Stimulated activated CD4-positive, alpha-beta T cell treated with anti-CD3 and anti-CD28 coated beads, Interleukin-2, amount 100 ng/mL, for 4 hours (primary cell): ENCODE results near the gene MYL11.

Experiments
- DNase-seq: peaks from one replicate; pipeline ENCODE4 v3.0.0-alpha.2; 2020; ENCODE audit warnings: low read depth

MYL11 gene

DNA sequence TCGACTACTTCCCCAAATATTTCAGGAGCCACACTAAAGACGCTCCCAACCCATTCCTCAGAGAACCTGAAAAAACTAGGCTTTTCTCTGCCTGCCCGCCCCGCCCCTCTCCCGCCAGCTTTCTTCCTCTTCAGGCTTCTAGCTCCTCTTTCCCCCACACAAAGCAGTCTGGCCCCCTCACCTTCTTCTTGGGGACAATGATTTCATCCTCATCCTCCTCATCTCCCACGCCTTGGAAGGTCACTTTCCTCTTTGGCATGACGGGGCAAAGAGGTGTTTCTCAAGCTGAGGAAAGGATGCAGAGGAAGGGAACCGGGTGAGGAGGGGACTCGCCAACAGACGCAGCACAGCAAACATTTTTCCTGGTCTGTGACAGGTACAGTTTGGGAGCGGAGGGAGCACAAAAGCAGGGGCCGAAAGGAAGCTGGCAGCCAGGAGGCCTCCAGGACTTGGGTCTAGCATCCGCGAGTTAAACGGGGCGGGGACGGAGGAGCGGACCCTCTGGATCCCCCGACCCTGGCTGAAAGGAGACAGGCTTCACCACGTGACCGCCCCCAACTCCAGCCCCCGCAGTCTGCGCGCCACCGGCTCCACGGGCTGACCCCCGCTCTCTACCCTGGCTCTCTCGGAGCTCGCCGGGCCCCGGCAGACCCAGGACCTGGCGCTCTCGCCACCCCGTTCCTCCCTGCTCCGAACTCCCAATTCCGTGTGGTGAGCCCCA is 20.0 kb upstream of the MYL11 start:
- no peak for DNase-seq

DNA sequence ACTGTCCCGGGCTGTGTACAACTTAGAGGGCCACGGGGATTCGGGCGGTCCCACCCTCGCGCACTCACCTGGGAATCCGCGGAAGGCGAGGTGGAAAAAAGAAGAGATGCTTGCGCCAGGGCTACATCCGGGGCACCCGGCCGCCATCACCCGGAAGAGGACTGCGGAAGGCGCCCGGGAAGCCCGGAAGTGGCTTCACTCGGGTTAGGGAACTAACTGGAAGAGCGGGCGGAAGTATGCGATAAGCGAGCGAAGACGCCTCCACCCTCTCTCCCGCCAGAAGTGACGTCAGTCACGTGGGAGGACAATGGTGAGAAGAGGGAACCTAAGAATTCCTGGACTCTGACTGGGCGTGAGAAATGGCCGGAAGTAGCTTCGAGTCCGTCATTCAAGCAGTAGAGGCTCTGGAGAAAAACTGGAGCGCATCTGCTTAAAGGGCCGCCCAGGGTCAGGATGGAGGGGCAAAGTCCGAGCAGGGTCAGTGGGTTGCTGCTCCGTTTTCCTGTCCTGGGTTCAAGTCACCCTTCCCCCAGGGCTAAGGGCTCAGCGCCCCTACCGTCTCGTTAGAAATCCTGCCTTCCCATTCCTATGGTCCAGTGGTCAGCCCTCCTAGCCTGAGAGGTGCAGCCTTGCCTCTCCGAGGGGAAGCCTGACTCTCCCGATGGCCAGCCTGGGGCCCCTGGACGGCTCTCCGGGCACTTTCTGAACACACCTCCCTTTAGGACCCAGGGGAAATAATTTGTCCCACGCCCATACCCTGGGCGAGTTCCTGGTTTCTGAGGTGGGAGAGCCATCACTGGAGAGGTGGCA is 19.3 kb upstream of the MYL11 start, which contains the start of gene CD2BP2:
CD2BP2 (minus strand) TSS at position 165 of the 810 bp plus-strand sequence. CDS start 627 bp downstream, outside the sequence.
- peak; percentile 85 for DNase-seq

DNA sequence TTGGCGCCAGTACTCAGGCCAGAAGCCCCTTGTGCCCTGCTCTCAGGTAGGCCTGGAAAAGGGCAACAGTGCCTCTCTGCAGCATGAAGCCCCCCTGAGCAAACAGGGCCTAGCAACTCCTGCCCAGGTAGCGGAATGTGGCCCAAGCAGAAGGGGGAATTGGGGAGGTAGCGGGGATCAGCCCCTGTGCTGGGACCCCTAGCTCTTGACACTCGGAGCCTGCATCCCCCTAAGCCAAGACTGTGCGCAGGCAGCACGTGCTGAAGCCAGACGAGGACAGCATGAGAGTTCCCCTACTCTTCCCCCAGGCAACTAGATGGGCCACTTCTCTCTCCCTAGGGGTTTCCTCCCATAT is 18.7 kb upstream of the MYL11 start:
- DNase-seq = no peak

DNA sequence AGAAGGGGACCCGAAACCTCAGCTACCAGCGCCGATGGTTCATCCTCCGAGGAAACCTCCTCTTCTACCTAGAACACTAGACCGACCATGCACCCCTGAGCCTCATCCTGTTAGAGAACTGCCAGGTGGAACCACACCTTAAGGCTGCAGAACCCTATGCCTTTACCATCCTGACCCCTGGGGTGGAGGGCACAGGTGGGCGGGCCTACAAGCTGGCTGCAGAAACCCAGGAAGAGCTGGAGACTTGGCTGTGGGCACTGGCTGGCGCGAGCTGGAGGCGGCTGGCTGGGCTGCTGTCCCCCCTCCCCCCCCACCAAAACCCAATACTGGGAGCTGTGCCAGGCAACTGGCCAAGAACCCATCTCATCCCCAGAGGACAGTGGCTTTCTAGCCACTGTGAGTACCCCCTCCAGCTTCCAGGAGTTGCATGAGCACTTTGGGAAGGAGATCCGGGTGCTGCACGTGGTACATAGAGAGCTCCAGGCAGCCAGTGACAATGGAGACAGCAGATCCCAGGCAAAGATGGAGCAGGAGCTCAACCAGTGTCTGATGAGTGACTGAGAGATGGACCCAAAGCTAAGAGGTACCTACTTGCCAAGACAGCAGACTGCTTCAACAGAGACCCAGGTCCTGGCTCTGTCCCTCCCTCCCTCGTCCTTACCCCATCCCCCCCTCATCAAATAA is 18.1 kb upstream of the MYL11 start:
- no peak for DNase-seq

DNA sequence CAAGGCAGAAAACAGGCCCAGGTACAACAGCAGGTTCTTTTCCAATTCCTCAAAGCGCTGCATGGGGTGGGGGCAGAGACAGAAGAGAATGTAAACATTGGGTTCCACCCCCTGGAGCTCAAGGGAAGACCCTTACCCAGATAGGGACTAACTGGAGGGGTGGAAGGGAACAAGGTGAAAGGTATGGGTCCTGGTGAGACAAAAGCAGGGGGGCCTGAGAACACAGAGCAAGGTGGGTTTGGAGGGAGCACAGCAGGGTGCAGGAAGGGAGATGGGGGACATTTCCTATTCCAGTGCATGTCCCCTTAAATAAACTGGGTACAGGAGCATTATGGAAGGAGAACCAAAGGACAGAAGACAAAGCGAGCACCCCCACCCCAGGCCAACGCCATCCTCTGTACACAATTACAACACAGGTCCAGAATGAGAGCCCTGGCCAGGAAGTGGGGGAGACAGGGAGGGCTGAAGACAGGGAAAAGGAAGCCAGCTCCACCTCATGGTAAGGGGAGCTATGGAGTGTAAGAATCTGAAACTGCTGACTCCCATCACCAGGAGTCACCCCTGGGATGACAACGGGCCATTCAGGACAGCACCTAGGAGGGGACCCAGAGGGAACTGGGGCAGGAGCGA is 17.4 kb upstream of the MYL11 start:
- DNase-seq = no peak

DNA sequence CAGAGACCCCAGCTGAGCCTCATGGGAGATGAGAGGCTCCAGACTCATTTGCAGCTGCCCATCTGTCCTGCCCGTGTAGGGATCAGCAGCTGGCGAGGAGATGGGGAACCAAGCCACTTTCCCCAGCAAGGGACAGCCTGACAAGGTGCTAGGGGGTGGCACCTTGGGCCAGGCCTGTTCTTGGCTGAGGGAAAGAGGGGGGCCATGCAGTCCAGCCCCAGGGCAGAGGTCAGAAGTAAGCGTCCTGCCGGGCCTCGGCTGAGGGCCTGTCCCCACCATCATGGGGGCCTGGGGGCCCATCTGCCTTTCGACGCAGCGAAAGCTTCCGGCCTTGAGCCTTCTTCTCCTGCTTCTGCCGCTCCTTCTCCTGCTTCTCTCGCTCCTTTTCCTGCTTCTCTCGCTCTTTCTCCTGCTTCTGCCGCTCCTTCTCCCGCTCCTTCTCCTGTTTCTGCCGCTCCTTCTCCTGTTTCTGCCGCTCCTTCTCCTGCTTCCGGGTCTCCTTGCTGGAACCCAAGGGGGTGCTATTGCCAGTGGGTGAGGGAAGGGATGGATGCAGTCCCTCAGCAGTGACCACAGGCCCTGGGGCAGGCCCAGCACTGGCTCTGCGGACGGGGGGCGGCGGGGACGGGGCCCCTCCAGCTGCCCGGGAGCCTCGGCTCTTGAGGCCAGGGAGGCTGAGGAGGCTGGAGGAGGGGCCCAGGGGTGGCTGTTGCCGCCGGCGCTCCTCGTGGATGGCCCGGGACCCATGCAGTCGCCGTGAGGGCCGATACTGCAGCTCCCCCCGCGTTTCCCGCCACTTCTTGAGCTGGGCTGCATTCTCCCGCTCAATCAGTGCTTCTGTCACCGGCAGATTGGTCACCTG is 16.7 kb upstream of the MYL11 start:
- DNase-seq = no peak

DNA sequence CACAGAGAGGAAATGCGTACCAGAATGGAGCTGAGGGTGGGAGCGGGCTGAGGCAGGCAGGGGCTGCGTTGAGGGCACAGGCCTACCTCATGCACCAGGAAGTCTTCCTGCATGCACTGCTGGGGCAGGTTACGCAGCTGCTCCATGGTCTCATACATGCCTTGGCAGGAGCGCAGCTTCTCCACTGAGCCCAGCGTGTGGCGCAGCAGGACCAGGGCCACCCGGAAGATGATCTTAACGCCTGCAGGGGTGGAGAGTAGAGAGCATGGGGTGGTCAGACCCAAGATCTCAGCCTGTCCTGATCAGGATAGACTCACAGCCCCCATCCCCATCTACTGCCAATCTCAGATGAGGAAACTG is 16.0 kb upstream of the MYL11 start:
- DNase-seq = no peak

DNA sequence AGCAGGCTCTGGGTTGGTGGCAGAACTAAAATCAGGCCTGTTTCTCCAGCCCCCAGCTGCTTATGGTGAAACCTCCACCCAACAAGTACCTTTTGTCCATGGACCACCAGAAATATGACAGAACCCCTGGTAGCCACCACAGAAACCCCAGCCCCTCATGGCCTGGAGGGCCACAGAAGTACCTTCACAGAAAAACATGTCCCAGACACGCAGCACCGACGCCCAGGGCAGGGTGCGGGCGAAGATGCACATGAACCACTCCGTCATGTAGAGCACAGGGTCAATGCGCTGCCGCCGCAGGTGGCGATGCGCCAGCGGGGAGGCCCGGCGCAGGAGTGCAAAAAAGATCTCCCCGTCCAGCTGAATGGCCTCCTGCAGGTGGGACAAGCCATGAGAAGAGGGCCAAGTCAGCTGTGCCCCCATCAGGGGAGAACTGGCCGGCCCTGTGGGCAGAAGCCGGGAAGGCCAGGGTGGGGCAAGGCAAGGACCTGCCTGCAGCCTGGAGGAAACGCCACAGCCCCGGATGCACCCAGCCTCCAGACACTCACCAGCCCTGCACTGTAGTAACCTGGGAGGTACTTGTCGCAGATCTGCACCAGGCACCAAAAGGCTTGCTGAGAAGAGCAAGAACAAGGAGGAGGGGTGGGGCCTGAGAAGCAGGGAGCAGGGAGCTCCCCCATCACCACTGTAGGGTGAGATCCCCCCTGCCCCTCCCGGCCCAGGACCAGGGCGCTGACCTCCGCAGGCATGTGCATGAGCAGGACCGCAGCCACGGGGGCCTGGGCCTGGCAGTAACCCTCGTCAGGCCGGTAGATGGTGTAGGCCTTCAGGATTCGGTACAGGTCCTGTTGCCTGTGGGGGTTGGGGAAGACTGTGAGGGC is 15.4 kb upstream of the MYL11 start:
- no peak for DNase-seq

DNA sequence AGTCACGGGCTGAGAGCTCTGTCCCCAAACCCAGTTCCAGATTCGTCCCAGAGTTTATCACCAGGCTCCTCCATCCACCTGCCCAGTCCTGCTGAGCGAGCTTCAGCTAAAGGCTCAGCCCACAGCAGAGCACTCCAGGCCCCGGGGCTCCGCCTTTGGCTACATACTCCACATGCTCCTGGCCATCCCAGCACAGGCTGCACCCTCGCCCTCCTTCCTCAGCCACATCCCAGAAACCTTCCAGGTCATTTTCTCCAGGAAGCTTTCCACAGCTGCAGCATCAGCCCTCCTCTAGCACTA is 14.8 kb upstream of the MYL11 start:
- DNase-seq = no peak

DNA sequence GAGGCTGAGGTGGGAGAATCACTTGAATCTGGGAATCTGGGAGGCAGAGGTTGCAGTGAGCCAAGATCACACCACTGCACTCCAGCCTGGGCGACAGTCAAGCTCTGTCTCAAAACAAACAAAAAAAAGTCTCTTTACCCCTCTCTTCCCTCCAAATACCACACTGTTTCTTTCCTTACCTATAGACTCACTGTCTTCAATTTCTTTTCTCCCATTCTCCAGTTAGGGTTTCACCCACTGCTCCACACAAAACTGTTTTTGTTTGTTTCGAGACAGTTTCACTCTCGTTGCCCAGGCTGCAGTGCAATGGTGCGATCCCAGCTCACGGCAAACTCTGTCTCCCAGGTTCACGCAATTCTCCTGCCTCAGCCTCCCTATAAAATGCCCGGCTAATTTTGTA is 13.4 kb upstream of the MYL11 start:
- no peak for DNase-seq

DNA sequence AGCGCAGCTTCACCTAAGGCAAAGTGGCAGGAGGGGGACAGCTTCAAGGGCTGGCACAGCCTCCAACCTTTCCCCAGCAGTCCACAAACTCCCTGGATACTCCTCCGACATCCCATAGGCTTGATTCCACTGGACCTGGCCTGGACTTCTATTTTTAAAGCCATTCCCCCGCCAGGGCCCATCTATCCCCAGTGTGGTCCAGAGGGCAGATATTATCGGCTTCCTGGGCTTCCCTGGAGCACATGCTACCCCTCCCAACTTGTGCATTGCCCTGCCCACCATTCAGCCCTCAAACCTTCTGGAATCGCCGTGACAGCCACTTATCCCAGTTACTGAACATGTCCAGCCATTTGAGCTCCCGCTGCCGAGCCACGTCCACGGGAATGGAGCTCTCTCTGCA is 9.4 kb upstream of the MYL11 start:
- DNase-seq = no peak

DNA sequence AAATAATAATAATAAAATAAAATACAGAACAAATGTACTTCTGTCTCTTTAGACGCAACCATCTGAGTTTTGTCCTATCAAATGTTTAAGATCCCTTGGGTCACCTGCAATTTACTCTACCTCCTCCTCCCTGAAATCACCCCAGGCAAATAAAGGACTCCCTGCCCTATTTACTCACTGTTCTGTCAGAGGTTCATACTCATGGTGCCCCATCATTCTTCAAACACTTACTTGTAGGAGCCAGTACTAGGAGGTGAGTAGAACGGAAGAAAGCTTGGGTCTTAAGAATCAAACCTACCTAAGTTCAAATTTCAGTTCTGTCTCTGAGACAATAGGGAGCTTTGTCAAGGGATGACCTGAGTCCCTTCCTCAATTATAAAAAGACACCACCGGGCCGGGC is 8.1 kb upstream of the MYL11 start:
- no peak for DNase-seq

DNA sequence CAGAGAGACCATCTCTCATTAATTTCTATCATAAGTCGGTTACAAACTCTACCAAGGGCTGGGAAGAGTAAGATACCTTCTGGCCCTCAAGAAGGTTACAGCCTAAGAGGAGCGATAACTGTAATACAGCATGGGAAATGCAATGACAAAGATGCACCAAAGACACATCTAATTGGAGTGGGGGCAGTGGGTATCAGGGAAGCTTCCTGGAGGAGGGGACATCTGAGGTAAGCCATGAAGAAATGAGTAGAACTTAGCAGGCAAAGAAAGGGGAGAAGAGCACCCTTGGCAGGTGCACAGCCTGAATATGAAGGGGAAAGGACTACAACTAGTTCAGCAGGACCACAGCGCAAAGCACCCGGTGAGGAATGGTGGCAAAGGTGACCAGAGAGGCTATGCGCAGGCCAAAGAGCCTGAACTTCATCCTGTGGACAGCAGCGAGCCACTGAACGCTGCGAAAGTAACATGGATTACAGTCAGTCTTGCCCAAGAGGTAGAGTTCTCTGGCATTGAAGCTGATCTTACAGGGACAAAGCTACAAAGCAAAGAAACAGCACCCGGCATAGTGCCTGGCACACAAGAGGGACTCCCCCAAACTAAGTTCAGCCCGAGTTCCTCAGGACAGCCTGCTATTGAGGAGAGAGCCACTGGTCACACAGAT is 7.1 kb upstream of the MYL11 start:
- no peak for DNase-seq

DNA sequence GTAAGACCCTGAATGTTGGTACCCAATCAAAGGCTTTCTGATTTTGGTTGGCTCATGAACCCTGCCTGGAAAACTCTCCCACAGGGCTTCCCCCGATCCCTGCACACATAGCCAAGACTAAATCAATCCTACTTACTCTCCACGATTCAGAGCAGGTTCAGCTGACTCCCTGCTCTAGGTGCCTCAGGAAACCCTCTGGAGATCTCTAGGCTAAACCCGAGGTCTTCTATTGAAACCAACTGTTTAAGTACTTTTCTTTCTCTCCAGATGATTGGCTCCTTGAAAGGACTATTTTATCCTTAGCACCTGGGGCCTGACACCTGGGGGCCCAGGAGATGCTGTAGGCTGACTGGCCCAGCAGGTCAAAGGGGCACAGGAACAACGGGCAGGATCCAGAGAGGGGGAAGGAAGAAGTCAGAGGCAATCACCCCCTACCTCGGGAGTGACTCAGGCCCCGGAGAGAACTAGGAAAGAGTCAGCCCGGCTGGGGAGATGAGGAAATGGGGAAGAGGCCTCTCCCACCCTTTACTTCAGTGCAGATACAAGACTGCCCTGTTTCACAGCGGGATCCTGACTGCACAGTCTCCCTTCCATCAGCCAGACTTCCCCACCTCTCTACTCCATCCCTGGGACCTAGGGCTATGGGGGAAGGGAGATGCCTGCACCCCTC is 6.3 kb upstream of the MYL11 start:
- no peak for DNase-seq

DNA sequence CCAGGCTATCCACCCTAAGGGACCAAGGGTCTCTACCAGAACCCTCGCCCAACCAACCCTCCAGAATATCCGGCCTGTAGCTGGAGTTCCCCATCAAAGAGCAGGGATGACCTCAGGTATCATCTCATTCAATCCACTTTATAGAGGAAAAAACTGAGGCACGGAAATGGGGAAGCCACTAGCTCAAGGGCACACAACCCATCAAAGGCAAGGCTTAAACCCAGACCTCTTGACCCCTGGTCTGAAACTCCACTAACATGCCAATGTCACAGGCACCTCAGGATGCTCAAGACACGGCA is 5.9 kb upstream of the MYL11 start:
- no peak for DNase-seq

DNA sequence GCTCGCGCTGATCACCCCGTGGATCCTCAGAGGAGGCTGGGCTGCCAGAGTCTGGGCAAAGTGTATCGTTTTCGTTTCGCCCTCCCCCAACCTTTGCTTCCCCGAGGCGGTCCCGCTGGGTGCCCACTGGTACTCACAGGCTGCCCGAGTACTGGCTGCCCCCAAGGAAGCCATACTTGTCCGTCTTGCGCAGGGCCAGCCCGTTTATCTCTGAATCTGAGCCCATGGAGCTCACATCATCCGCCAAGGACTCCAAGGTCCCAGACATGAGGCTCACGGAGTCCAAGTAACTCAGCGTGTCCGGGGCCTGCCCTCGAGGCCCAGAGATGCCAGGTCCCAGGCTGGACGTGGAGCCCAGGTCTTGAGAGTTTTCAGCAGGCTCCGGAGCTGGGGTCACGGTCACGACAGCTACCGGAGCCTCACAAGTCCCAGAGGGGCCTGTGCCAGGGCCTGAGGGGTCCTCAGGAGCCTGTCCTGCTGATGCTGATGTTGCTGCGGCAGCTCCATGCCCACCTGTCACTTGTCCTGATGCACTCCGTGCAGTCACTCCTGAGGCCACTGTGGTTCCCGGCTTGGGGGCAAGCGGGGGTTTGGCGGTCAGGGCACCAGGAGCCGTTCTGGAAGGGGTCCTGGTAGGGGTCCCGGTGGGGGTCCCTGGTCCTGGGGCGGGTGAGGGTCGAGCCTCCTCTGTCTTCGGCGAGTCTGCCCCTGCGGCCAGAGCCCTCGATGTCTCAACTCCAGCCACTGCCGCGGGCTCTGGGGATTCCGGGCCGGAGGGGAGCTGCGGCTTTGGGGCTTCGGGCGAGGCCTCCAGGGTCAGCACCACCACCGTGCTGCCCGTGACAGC is 5.3 kb upstream of the MYL11 start:
- no peak for DNase-seq

DNA sequence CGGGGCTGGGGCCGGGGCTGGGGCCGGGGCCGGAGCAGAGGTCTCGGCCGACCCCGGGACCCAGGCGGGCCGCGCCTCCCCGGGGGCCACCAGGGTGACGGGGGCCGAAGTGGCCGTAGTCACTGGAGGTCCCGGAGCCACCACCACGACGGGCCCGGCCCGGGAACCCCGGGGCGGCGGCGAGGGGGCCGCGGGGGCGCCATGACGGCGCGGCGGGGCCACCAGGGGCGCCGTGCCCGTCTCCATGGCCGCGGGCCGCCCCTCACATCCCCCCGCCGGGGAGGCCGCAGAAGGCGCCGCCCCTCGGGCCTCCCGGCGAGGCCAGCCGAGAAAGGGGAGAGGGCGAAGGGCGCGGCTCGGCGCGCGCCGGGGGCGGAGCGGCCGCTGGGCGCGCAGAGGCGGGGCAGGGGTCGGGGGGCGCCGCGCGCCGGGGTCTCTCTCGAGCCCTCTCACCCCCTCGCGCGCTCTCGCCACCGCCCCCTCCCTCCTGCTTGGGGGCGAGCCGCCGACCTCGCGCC is 4.6 kb upstream of the MYL11 start:
- DNase-seq = no peak

DNA sequence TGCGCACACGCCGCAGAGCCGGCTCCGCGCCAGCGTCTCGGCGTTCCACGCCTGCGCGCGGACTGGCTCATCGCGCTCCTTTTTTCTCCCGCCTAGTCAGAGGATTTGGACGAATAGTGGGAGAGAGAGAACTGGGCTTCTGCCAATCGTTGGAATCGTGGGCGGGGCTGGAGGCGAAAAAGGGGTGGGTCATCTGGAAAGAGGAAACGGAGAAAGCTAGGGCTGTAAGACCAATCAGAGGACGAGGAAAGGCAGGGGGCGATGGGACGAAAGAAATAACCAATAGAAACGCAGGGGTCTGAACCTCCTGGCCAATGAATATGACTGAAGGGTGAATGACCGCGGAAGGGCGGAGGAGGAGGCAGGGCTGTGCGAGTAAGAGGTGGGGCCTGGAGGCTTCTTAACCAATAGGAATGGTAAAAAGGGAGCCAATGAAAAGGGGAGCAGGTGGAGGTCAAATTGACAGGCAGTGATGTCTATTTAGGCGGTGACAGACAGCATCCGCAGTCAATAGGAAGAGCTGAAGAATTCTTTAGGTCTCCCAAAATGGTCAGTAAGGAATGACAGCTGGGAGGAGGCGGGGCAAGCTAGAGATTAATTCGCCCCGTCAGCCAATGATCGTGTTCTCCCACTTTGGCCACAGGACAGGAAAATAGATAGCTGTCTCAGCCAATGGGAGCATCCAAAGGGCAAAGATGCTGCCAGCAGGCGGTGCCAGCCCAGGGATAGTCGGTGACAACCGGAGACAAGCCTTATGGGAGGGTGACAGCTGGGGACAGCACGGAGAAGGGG is 4.0 kb upstream of the MYL11 start, which contains the start of gene TBC1D10B:
TBC1D10B (minus strand) TSS at position 39 of the 792 bp plus-strand sequence. CDS start 311 bp downstream, outside the sequence.
- DNase-seq = peak; percentile 99
